Activated naive CD8-positive, alpha-beta T cell treated with anti-CD3 and anti-CD28 coated beads for 36 hours (primary cell): ENCODE measurements around the gene ZNF138. TPM values are rescaled to one million over a fixed set of nuclear protein-coding genes. Genes with fewer than 3 reads are reported as not detected.

ENCODE experiments used
- DNase-seq: peaks from one replicate; pipeline ENCODE4 v3.0.0; 2021
- H3K27ac Mint-ChIP-seq: one replicate; pipeline ENCODE4 v1.8.0; 2022; ENCODE audit warnings: mild to moderate bottlenecking, moderate library complexity, mixed read lengths
- H3K27me3 Mint-ChIP-seq: one replicate; pipeline ENCODE4 v1.8.0; 2022; ENCODE audit warnings: mild to moderate bottlenecking, mixed read lengths
- H3K36me3 Mint-ChIP-seq: one replicate; pipeline ENCODE4 v1.8.0; 2021; ENCODE audit warnings: mild to moderate bottlenecking, mixed read lengths
- H3K4me1 Mint-ChIP-seq: one replicate; pipeline ENCODE4 v1.8.0; 2021; ENCODE audit warnings: mixed read lengths
- H3K4me3 Mint-ChIP-seq: one replicate; pipeline ENCODE4 v1.8.0; 2022; ENCODE audit warnings: mild to moderate bottlenecking, moderate library complexity, mixed read lengths
- H3K9me3 Mint-ChIP-seq: one replicate; pipeline ENCODE4 v1.8.0; 2022; ENCODE audit warnings: mixed read lengths
- total RNA-seq, 2 experiments: library from RNA; stranded (reverse); gene quantifications; one replicate each; pipeline ENCODE4 v1.2.3, GENCODE V29; 2021

ZNF138 gene
- total RNA-seq, 2 experiments from 2014 or later, result 9.5 to 10.6 TPM

DNA sequence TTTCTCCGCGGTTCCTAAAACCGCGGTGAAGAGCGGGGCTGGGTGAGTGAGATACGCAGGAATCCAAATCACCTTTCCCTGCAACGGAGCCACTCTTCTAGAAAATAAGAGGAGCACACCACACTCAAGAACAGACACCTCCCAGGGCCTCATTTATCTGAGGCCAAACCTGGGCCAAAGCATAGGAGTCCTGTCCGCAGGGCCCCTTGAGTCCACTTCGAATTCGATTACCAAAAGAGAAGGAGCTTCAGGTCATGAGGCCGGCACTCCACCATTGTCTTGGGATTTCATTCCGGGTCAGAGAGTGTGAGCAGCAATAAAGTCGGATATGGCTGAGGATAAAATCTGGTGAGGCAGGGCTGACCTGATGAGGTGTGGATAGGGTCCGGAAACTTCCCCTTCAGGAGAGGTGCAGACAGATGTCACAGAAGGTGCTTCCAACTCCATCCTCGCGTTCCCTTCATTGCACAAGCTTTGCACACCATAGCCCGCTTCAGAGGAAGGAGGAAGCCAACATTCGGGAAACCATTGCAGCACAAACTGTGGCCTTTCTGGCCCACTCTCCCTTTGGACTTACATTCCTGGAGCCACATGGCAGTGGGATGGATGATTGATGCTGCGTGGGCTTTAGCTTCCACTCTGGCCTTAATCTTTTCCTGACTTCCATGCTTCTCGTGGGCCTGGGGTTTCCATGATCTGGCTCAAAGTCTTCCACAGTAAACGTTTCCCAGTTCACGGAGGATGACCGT is 81.6 kb downstream of the ZNF138 start:
- no peak for DNase-seq
- Mint-ChIP-seq H3K9me3 (no peaks in the 10 kb centered on the region), H3K36me3 (no peaks in the 10 kb centered on the region), H3K4me3 (no peak overlapping the region), H3K27me3 (peaks cover 38% of the 10 kb centered on the region), H3K4me1 (peaks cover 7% of the 10 kb centered on the region), H3K27ac (no peak overlapping the region)

DNA sequence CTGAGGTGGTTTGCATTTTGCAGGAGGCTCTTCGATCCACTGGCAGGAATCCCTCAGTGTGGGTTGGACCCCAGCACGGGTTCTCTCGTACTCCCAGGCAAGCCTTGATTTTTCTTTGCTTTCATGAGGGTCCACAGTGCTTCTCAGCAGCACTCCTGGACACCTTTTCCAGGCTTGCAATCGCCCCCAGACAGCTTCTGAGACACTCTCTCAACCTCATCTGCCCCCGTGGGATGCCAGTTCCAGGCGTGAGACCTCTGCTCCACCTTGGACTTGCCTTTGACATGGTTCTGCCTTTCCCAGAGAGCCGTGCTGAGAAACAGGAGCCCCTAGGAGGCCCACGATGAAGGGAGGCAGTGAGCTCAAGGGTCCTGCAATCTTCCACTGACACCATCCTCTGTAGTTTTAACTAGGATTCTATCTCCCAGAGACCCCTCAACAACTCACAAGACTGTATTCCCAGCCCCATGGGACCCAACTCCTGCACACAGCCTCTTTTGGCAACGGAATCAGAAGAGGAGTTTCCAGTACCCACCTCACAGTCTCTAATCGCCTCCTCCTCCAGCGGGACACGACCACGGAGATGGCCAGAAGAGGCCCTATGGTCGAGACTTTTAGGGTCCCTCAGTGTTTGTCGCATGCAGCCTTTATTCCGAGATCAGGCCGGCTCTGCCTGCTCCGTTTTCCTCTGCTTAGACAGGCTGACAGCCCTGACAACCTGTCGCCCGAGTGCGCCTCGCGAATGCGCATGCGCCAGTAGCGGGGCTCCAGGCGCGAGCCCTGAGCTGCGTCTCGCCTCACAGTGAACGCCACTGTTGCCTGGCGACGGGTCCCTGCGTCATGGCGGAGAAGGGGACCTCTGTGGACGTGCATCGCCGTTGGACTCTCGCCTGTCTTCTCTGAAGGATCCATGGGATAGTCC is 82.8 kb downstream of the ZNF138 start:
- Mint-ChIP-seq H3K27ac (peak overlapping the region; percentile 42), H3K9me3 (no peaks in the 10 kb centered on the region)

DNA sequence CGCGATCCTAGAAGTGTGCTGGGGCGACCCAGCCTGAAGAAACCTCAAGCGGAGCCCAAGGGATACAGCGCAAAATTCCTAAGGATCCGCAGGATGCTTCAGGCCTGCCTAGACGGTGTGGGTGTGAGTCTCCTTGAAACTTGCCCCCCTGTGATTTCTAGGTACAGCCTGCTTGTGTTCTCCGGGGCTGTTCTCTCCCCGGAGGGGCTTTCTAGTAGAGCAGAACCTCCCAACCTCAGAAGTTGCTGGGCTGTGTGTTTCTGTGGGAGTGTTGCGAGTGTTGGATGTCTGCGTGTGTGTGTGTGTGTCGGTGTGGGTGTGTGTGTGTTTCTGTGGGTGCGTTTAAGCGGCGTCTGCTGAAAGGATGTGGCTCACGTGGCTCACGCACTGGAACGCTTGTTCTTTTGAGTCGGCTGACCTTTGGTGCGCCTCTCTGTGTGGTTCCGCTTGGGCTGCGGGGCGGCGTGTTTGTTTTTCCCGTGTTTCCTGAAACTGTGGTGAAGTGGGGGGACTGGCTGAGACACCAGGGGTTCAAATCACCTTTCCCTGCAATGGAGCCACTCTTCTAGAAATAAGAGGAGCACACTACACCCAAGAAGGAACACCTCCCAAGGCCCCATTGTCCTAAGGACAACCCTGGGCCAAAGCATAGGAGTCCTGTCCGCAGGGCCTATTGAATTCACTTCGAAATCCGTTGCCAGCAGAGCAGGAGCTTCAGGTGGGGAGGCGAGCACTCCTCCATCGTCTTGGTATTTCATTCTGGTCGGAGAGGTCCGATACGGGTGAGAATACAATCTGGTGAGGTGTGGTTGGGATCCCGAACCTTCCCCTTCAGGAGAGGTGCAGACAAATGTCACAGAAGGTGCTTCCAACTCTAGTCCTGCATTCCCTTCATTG is 83.7 kb downstream of the ZNF138 start:
- no peaks in the 10 kb centered on the region for H3K36me3 Mint-ChIP-seq
- peak overlapping the region; percentile 42 for H3K27ac Mint-ChIP-seq
- no peak for DNase-seq
- H3K4me3 Mint-ChIP-seq, result peak overlapping the region; percentile 68
- no peaks in the 10 kb centered on the region for H3K9me3 Mint-ChIP-seq
- H3K4me1 Mint-ChIP-seq, result peaks cover 13% of the 10 kb centered on the region
- peaks cover 54% of the 10 kb centered on the region for H3K27me3 Mint-ChIP-seq

More for the DNA sequence above, 82.8 kb downstream of the ZNF138 start:
- H3K4me3 Mint-ChIP-seq, result peak overlapping the region; percentile 68
- peaks cover 49% of the 10 kb centered on the region for H3K27me3 Mint-ChIP-seq
- peaks cover 7% of the 10 kb centered on the region for H3K4me1 Mint-ChIP-seq
- DNase-seq, result peak; percentile 82
- H3K36me3 Mint-ChIP-seq, result no peaks in the 10 kb centered on the region

DNA sequence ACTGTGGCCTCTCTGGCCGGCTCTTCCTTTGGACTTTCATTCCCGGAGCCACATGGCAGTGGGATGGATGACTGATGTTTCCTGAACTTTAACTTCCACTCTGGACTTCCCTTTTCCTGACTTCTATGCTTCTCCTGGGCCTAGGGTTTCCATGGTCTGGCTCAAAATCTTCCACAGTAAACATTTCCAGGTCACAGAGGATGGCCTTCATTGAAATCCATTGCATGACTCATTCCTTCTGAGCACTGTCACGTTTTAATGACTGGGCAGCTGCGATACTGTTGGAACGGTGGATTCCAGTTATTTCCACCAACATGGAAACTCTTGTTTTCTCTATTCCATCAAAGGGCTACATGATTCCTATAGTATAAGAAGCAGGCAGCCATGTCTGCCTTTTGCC is 84.5 kb downstream of the ZNF138 start:
- H3K4me3 Mint-ChIP-seq, result no peak overlapping the region
- peaks cover 15% of the 10 kb centered on the region for H3K4me1 Mint-ChIP-seq
- no peaks in the 10 kb centered on the region for H3K36me3 Mint-ChIP-seq
- peaks cover 62% of the 10 kb centered on the region for H3K27me3 Mint-ChIP-seq
- no peaks in the 10 kb centered on the region for H3K9me3 Mint-ChIP-seq
- H3K27ac Mint-ChIP-seq, result no peak overlapping the region
- DNase-seq, result no peak

DNA sequence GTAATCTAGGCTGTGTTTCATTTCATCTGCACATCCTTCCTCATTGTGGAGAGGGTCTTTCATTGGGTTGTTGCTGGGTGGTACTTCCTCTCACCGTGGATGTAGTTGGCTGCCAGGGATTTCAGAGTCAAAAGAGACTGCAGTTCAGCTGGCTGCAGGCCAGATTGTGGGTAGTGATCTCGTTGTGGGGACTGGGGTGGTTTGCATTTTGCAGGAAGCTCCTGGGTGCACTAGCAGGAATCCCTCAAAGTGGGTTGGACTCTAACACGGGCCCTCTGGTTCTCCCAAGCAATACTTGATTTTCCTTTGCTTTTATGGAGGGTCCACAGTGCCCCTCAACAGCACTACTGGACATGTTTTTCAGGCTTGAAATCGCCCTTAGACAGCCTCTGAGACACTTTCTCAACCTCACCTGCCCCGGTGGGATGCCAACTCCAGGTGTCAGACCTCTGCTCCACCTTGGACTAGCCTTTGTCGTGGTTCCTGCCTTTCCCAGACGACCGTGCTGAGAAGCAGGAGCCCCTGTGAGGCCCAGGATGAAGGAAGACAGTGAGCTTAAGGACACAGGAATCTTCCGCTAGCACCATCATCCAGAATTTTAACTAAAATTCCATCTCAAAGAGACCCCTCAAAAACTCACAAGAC is 85.0 kb downstream of the ZNF138 start:
- DNase-seq, result no peak
- H3K4me3 Mint-ChIP-seq, result no peak overlapping the region
- no peak overlapping the region for H3K27ac Mint-ChIP-seq
- peaks cover 15% of the 10 kb centered on the region for H3K4me1 Mint-ChIP-seq
- H3K27me3 Mint-ChIP-seq, result peaks cover 67% of the 10 kb centered on the region
- no peaks in the 10 kb centered on the region for H3K9me3 Mint-ChIP-seq
- H3K36me3 Mint-ChIP-seq, result no peaks in the 10 kb centered on the region

DNA sequence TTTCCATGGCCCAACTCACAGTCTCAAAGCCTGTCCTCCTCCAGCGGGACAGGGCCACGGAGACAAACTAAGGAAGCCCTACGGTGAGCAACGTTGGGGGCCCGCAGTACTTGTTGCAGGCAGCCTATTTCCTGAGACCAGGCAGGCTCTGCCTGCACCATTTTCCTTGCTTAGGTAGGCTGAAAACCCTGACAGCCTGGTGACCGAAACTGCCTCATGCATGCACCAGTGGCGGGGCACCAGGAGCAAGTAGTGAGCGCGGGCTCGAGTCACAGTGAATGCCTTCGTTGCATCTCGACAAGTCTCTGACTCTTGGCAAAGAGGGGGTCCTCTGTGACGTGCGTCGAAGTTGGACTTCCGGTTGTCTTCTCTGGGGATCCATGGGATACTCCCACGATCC is 85.6 kb downstream of the ZNF138 start:
- Mint-ChIP-seq H3K36me3 (no peaks in the 10 kb centered on the region), H3K27ac (no peak overlapping the region), H3K4me1 (peaks cover 15% of the 10 kb centered on the region), H3K27me3 (peaks cover 73% of the 10 kb centered on the region), H3K4me3 (no peak overlapping the region), H3K9me3 (no peaks in the 10 kb centered on the region)
- DNase-seq, result no peak

DNA sequence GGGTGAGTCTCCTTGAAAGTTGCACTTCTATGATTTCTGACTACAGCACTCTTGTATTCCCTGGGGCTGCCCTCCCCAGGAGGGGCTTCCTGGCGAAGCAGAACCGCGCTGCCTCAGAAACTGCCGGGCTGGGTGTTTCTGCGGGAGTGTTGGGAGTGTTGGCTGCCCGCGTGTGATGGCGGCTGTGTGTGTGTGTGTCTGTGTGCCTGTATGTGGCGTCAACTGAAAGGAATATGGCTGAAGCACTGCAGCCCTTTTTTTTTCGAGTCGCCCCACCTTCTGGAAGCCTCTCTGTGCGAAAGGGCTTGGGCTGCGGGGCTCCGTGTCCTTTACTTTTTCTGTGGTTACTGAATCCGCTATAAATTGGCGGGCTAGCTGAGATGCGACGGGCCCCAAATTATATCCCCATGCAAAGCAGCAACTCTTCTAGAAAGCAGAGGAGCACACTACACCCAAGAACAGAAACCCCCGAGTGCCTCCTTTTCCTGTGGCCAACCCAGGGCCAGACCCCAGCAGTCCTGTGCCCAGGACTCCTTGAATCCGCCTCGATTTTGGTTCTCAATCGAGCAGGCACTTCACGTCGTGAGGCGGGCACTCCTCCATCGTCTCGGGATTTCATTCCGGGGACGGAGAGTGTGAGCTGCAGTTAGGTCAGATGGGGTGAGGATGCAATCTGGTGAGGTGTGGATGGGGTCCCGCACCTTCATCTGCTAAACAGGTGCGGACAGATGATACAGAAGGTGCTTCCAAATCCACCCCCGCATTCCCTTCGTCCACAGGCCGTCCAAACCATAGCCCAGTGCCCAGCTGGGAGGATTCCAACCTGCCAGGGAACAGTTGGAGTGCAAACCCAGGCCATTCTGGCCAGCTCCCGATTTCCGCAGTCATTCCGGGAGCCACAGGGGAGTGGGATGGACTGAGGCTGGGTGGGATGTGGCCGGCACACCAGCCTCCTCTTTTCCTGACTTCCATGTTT is 86.4 kb downstream of the ZNF138 start:
- Mint-ChIP-seq H3K4me1 (peaks cover 15% of the 10 kb centered on the region), H3K9me3 (no peaks in the 10 kb centered on the region), H3K27me3 (peaks cover 73% of the 10 kb centered on the region), H3K27ac (no peak overlapping the region), H3K36me3 (no peaks in the 10 kb centered on the region), H3K4me3 (no peak overlapping the region)
- DNase-seq, result no peak

DNA sequence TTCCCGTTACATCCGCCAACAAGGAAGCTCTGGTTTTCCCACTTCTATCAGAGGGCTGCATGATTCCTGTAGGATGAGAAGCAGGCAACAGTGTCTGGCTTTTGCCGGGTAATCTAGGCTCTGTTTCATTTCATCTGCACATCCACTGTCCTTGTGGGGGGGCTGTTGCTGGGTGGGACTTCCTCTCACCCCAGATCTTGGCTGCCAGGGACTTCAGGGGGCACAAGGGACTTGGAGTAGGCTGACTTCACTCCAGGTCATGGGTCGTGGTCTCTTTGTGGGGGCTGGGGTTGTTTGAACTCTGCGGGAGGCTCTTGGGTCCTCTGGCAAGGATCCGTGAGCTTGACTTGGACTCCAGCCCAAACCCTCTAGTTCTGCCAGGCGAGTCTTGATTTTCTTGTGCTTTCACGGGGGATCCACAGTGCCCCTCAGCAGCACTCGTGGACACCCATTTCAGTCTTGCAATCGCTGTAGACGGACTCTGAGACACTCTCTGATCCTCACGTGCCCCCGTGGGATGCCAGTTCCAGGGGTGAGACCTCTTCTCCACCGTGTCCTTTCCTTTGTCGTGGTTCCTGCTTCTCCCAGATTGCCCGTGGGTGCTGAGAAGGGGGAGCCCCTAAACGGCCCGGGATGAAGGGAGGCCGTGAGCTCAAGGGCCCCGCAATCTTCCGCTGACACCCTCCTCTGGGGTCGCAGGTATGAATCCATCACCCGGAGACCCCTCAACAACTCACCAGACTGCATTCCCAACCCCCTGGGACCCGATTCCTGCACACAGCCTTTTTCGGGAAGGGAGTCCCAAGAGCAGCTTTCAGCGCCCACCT is 87.4 kb downstream of the ZNF138 start:
- DNase-seq, result no peak
- Mint-ChIP-seq H3K36me3 (no peaks in the 10 kb centered on the region), H3K4me1 (peaks cover 17% of the 10 kb centered on the region), H3K27me3 (peaks cover 78% of the 10 kb centered on the region), H3K27ac (no peak overlapping the region), H3K9me3 (no peaks in the 10 kb centered on the region), H3K4me3 (peak overlapping the region; percentile 69)

DNA sequence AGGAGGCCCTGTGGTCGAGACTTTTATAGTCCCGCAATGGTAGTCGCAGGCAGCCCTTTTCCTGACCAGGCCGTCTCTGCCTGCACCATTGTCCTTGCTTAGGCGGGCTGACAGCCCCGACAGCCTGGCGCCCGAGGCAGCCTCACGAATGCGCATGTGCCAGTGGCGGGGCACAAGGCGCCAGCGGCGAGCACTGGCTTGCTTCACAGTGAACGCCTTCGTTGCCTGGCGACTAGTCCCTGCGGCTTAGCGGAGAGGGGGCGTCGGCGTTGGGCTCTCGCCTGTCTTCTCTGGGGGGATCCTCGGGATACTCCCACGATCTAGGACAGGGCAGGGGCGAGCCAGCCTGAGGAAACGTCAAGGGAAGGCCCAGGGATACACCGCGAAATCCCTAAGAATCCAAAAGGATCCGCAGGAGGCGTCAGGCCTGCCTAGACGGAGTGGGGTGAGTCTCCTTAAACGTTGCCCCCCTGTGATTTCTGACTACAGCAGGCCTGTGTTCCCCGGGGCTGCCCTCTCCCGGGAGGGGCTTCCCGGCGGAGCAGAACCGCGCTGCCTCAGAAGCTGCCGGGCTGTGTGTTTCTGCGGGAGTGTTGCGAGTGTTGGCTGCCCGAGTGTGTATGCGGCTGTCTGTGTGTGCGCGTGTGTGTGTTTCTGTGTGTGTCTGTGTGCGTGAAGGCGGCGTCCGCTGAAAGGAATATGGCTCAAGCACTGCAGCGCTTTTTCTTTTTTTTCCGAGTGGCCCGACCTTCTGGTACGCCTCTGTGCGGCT is 88.3 kb downstream of the ZNF138 start:
- H3K9me3 Mint-ChIP-seq, result no peaks in the 10 kb centered on the region
- peaks cover 14% of the 10 kb centered on the region for H3K4me1 Mint-ChIP-seq
- peak overlapping the region; percentile 69 for H3K4me3 Mint-ChIP-seq
- peak; percentile 56 for DNase-seq
- no peaks in the 10 kb centered on the region for H3K36me3 Mint-ChIP-seq
- no peak overlapping the region for H3K27ac Mint-ChIP-seq
- H3K27me3 Mint-ChIP-seq, result peaks cover 79% of the 10 kb centered on the region
